ENCODE measurements around the gene BSPH1. TPM values are rescaled to one million over a fixed set of nuclear protein-coding genes. Genes with fewer than 3 reads are reported as not detected.
A peak's percentile ranks its signal among the peaks of the same experiment; 100 is the strongest.
"Not testable (repeated sequence)": the region's sequence is repeated elsewhere in the genome, so short reads cannot be mapped to it uniquely, and the experiment has no call there.

Gene BSPH1
- total RNA-seq, 4 donors from 2014 or later = not detected

- H3K4me1 ChIP-seq; DNase-seq (ENCODE audit: low spot score in 2 of 2); H3K4me3 ChIP-seq; H3K27me3 ChIP-seq; H3K27ac ChIP-seq; H3K9me3 ChIP-seq; H3K36me3 ChIP-seq: not testable (repeated sequence)
- TF ChIP-seq CTCF (IDR thresholded peaks at IDR 0.05) = peak in 3 of 5 experiments; percentile 57 to 75 (median 71)
- WGBS, 2 donors = 2% methylated on average over 13 of the region's 15 CpGs
Observed at GRCh38 chr19:47920107-47920506, 71.9 kb downstream of the BSPH1 start.

Other genes starting within 250 kb of the BSPH1 start
- gene NOP53, start 246.6 kb downstream of the BSPH1 start, total RNA-seq = 100 to 1,000 TPM; 320 to 532 (median 408) TPM
- gene SELENOW, start 213.5 kb downstream of the BSPH1 start, total RNA-seq = 100 to 1,000 TPM; 495 to 841 (median 572) TPM
- gene TPRX1, start 187.6 kb downstream of the BSPH1 start, total RNA-seq = not detected
- not detected for gene CRX, start 170.2 kb downstream of the BSPH1 start, total RNA-seq
- gene TPRX2, start 132.9 kb downstream of the BSPH1 start, total RNA-seq = not detected
- not detected for gene SULT2A1, start 105.9 kb downstream of the BSPH1 start, total RNA-seq
- not detected for gene ELSPBP1, start 2.5 kb upstream of the BSPH1 start, total RNA-seq
- gene CABP5, start 51.9 kb upstream of the BSPH1 start, total RNA-seq = not detected
- gene PLA2G4C, start 118.6 kb upstream of the BSPH1 start, total RNA-seq = 10 to 100 TPM in 3 of 4 donors, 1 to 10 TPM in 1; 4.6 to 21.0 (median 12.4) TPM
- 10 to 100 TPM in 1 of 4 donors, 1 to 10 TPM in 3; 6.1 to 21.9 (median 6.7) TPM for gene LIG1, start 178.2 kb upstream of the BSPH1 start, total RNA-seq
- 1 to 10 TPM; 5.9 to 8.4 (median 6.8) TPM for gene ZSWIM9, start 178.5 kb upstream of the BSPH1 start, total RNA-seq